HG03575 (cell line): Measurements from ENCODE around the gene GPRIN2.
"Not testable (repeated sequence)": the region's sequence is repeated elsewhere in the genome, so short reads cannot be mapped to it uniquely, and the experiment has no call there.

Source experiments
- ATAC-seq: cut with Tn5 transposase; IDR thresholded peaks from one replicate; pipeline ENCODE4 v1.9.1; 2021; ENCODE audit not compliant: unreplicated experiment, insufficient number of reproducible peaks, low FRiP score; ENCODE audit errors: extremely low read depth

GPRIN2 gene

GRCh38 chr10:46573314-46573713, 16.9 kb upstream of the GPRIN2 start:
- not testable (repeated sequence) for ATAC-seq

GRCh38 chr10:46572765-46573164, 16.3 kb upstream of the GPRIN2 start:
- ATAC-seq: not testable (repeated sequence)

- ATAC-seq: not testable (repeated sequence)
These were observed 14.2 kb upstream of the GPRIN2 start for GRCh38 chr10:46570655-46571054.

- not testable (repeated sequence) for ATAC-seq
These were observed 10.7 kb upstream of the GPRIN2 start for GRCh38 chr10:46567151-46567550.

GRCh38 chr10:46565591-46566332, 9.3 kb upstream of the GPRIN2 start:
- not testable (repeated sequence) for ATAC-seq

- ATAC-seq: no peak
These were observed 4.5 kb upstream of the GPRIN2 start for GRCh38 chr10:46560952-46561351.

- ATAC-seq: no peak
These were observed 3.9 kb upstream of the GPRIN2 start for GRCh38 chr10:46560381-46560780.

- ATAC-seq: no peak
These were observed 2.8 kb upstream of the GPRIN2 start for GRCh38 chr10:46559231-46559671.

GRCh38 chr10:46558392-46559185, 2.1 kb upstream of the GPRIN2 start:
- no peak for ATAC-seq

GRCh38 chr10:46558122-46558391, 1.6 kb upstream of the GPRIN2 start:
- ATAC-seq: no peak

- no peak for ATAC-seq
These were observed 1.1 kb upstream of the GPRIN2 start for GRCh38 chr10:46557319-46558121.

- ATAC-seq: no peak
These were observed 544 bp downstream of the GPRIN2 start for GRCh38 chr10:46555713-46556514.

GRCh38 chr10:46555366-46555712, 1.1 kb downstream of the GPRIN2 start:
- ATAC-seq: no peak

- no peak for ATAC-seq
These were observed 2.2 kb downstream of the GPRIN2 start for GRCh38 chr10:46554166-46554781.

- ATAC-seq: no peak
These were observed 3.0 kb downstream of the GPRIN2 start for GRCh38 chr10:46553238-46554049.

GRCh38 chr10:46552526-46553237, 3.8 kb downstream of the GPRIN2 start:
- ATAC-seq: no peak
